Retinal pigment epithelial cell (primary cell): Measurements from ENCODE around the gene KIAA1217.

Experiments used
- DNase-seq: peaks from one replicate; pipeline ENCODE4 v3.0.0-alpha.2; 2010; ENCODE audit warnings: low read depth
- H3K4me3 ChIP-seq: 2 replicates; pipeline ENCODE4 v1.5.1; 2011; ENCODE audit warnings: mild to moderate bottlenecking, low read length, control low read depth, moderate library complexity
- CTCF ChIP-seq: conservative IDR thresholded peaks from 2 replicates; pipeline ENCODE4 v1.5.1; 2011; ENCODE audit warnings: low read depth, low read length, control low read depth, inconsistent platforms

The KIAA1217 gene

GRCh38 chr10:24596217-24596930 lies 387.4 kb downstream of the KIAA1217 start:
- H3K4me3 ChIP-seq, result no peak overlapping the region
- TF ChIP-seq CTCF, result no peak
- DNase-seq, result no peak

DNA sequence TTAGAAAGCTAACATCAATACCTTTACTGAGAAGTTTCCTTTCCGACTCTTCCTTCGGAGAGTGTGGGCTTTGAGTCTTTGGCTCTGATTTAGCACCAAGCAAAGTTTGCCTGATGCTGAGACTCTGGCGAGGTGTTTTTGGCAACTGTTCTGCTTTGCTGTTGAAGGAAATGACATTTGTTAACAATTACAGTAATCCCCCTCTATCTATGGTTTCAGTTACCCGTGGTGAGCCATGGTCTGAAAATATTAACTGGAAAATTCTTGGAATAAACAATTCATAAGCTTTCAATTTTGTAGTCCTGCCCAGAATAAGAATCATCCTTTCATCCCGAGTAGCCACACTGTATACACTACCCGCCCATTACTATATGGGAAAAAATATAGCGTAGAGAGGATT lies 388.5 kb downstream of the KIAA1217 start:
- TF ChIP-seq CTCF, result no peak
- H3K4me3 ChIP-seq, result no peak overlapping the region
- no peak for DNase-seq
